ENCODE data around the gene IGFLR1. TPM values are rescaled to one million over a fixed set of nuclear protein-coding genes. Genes with fewer than 3 reads are reported as not detected.
"Not testable (repeated sequence)": the region's sequence is repeated elsewhere in the genome, so short reads cannot be mapped to it uniquely, and the experiment has no call there.

The IGFLR1 gene
- total and polyA plus RNA-seq, 2 of the 8 experiments (the other 6 are each of a cell fraction or from before 2014, with no cell fraction given): 8.4 to 28.9 TPM

DNA sequence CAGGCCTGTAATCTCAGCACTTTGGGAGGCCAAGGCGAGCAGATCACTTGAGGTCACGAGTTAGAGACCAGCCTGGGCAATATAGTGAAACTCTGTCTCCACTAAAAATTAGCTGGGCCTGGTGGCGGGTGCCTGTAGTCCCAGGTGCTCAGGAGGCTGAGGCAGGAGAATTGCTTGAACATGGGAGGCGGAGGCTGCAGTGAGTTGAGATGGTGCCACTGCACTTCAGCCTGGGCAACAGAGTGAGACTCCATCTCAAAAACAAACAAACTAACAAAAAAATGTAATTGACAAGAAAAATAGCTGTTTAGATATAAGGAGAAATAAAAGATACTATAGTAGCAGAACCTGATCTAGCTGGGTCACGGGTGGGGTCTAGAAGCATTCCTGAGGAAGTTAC, 30.1 kb upstream of the IGFLR1 start:
- FAIRE-seq; H3K14ac ChIP-seq (ENCODE audit: insufficient read length); H2AK5ac ChIP-seq (ENCODE audit: low read depth, low read length); H3K9ac ChIP-seq (replicated peaks in 1 of 4; ENCODE audit: extremely low read depth in 1 of 4, low read depth in 3 of 4, low read length in 3 of 4); H2BK120ac ChIP-seq (replicated peaks; ENCODE audit: low read depth, low read length); H3K36me3 ChIP-seq (ENCODE audit: control insufficient read depth in 2 of 4, insufficient read depth in 4 of 4, low read length in 3 of 4); H3K56ac ChIP-seq (replicated peaks; ENCODE audit: insufficient read length, low read depth, low read length); H3K4ac ChIP-seq (replicated peaks; ENCODE audit: insufficient read length, low read depth, low read length); H3K4me3 ChIP-seq (ENCODE audit: extremely low read depth in 1 of 4, insufficient read depth in 2 of 4, low read depth in 3 of 4, low read length in 4 of 4); H3K4me2 ChIP-seq (ENCODE audit: insufficient read depth in 1 of 2, low read depth in 2 of 2, low read length in 2 of 2); H3K9me3 ChIP-seq (ENCODE audit: insufficient read depth in 2 of 2, low read depth in 1 of 2, low read length in 1 of 2); H3K23ac ChIP-seq (ENCODE audit: insufficient read length); H3K27ac ChIP-seq (ENCODE audit: low read depth, low read length); H4K20me1 ChIP-seq (replicated peaks in 1 of 2; ENCODE audit: control insufficient read depth in 1 of 2, insufficient read depth in 2 of 2, low read length in 2 of 2); H3K79me2 ChIP-seq (ENCODE audit: control insufficient read depth in 1 of 2, insufficient read depth in 2 of 2, low read length in 2 of 2); H2AFZ ChIP-seq (ENCODE audit: low read length); H4K5ac ChIP-seq (ENCODE audit: insufficient read length, low read depth, low read length); H3K79me1 ChIP-seq (ENCODE audit: low read depth, low read length); H3K18ac ChIP-seq (ENCODE audit: extremely low read depth, low read length); H3K27me3 ChIP-seq (replicated peaks in 1 of 4; ENCODE audit: control insufficient read depth in 3 of 4, extremely low read depth in 1 of 4, insufficient read depth in 3 of 4, low read length in 3 of 4); H2BK15ac ChIP-seq (ENCODE audit: low read length); H4K91ac ChIP-seq (replicated peaks; ENCODE audit: insufficient read length, low read length); DNase-seq (ENCODE audit: low read depth in 1 of 2, low spot score in 2 of 2); H2BK20ac ChIP-seq (ENCODE audit: low read length); H4K8ac ChIP-seq (ENCODE audit: extremely low read depth, insufficient read depth, low read length); H2BK5ac ChIP-seq (ENCODE audit: low read depth, low read length); H2BK12ac ChIP-seq (ENCODE audit: low read depth, low read length); H3K23me2 ChIP-seq (ENCODE audit: low read depth, low read length): not testable (repeated sequence)
- ChIA-PET POLR2A (ENCODE audit: partially characterized antibody) (interaction anchor here (0.8 to 1.8 kb wide), 8 partner anchors 8 to 64 kb away, joined by 3 to 9 read pairs (median 4); partner anchors contain the start of genes HSPB6, KMT2B and LIN37), CTCF (ENCODE audit: partially characterized antibody) (interaction anchor here (0.7 to 0.9 kb wide), 2 partner anchors 15 to 204 kb away, joined by 3 read pairs; no protein-coding TSS in a partner anchor)
- H3K4me1 ChIP-seq (replicated peaks in 1 of 4; ENCODE audit: control insufficient read depth in 3 of 4, insufficient read depth in 4 of 4, low read length in 3 of 4): peaks cover 0 to 21% (median 17%) of the 10 kb centered on the region in 4 experiments; a peak in 6 of 7 replicates
- WGBS, 2 experiments (ENCODE audit: extremely low coverage in 1 of 2, insufficient coverage in 1 of 2, insufficient read length in 1 of 2, insufficient replicate concordance in 2 of 2, low coverage in 1 of 2, low lambda C conversion rate in 2 of 2, missing lambda C conversion rate in 1 of 2): 88% methylated on average over 5 of the region's 5 CpGs; no CpG with 5 or more reads in 1 of the 2 experiments

Measured in H1 (cell line).